SK-N-SH treated with all-trans-retinoic acid at 6 μM for 48 hours (cell line): ENCODE data around the gene PER2.

Source experiments
- ARNTL ChIP-seq: fragments of 450-650 bp; formaldehyde crosslinking; IDR thresholded peaks from 2 replicates; pipeline ENCODE4 v1.5.0; 2020; ENCODE audit warnings: low read depth, mild to moderate bottlenecking, moderate library complexity, borderline replicate concordance
- ESRRG ChIP-seq: fragments of 250-450 bp; sonication (Bioruptor Pico); IDR thresholded peaks from 2 replicates; pipeline ENCODE4 v1.6.1; 2021; ENCODE audit warnings: mild to moderate bottlenecking
- TCF4 ChIP-seq: fragments of 250-450 bp; sonication (Bioruptor Pico); IDR thresholded peaks from 2 replicates; pipeline ENCODE4 v1.8.0; 2021; ENCODE audit warnings: mild to moderate bottlenecking, moderate library complexity, borderline replicate concordance
- ZFP3 ChIP-seq: fragments of 250-450 bp; sonication (Bioruptor Pico); IDR thresholded peaks from 2 replicates; pipeline ENCODE4 v1.5.0; 2020; ENCODE audit warnings: mild to moderate bottlenecking, moderate library complexity
- ZFP30 ChIP-seq: fragments of 450-650 bp; formaldehyde crosslinking; IDR thresholded peaks from 2 replicates; pipeline ENCODE4 v1.5.0; 2022; ENCODE audit warnings: mild to moderate bottlenecking, moderate library complexity
- ZNF8 ChIP-seq: fragments of 450-650 bp; formaldehyde crosslinking; IDR thresholded peaks from 2 replicates; pipeline ENCODE4 v1.5.0; 2020; ENCODE audit warnings: mild to moderate bottlenecking, moderate library complexity

DNA sequence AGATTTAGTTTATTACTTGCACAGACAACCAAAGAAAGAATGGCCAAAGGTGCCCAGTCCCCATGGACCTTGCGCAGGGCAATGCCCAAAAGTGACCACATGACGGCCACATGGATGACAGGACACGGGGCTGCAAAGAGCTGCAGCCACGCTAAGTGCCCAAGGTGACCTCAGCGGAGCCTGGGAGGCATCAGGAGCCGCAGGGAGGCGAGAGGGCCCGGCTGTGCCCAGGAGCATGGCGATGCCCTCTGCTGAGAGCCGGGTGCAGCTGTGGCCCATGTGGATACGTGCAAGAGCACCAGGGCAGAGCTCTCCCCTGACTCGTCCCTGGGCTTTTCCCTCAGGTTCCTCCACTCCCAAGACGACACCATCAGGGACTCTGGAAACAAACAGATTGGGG is 63.3 kb downstream of the PER2 start:
- TF ChIP-seq ZFP30 (CRISPR knock-in tag), result no peak
- no peak for TF ChIP-seq ESRRG (CRISPR knock-in tag)
- TF ChIP-seq ZNF8, result no peak
- TF ChIP-seq TCF4 (CRISPR knock-in tag), result no peak
- TF ChIP-seq ARNTL (CRISPR knock-in tag), result no peak
- no peak for TF ChIP-seq ZFP3
